Dedifferentiated amniotic fluid mesenchymal stem cell (primary cell): ENCODE data around the gene TRIM4.
"Not testable (repeated sequence)": the region's sequence is repeated elsewhere in the genome, so short reads cannot be mapped to it uniquely, and the experiment has no call there.

ENCODE experiments used
- DNase-seq: peaks from one replicate; pipeline ENCODE4 v3.0.0-alpha.2; 2016; ENCODE audit errors: extremely low spot score

The TRIM4 gene

GRCh38 chr7:99919814-99920112 lies 433 bp upstream of the TRIM4 start:
- DNase-seq = no peak

GRCh38 chr7:99910976-99911375 lies 8.4 kb downstream of the TRIM4 start:
- no peak for DNase-seq

GRCh38 chr7:99901581-99901980 lies 17.7 kb downstream of the TRIM4 start:
- DNase-seq = no peak

- no peak for DNase-seq
Measured at GRCh38 chr7:99899830-99900519, 19.4 kb downstream of the TRIM4 start.

GRCh38 chr7:99898836-99899235 lies 20.5 kb downstream of the TRIM4 start:
- DNase-seq = no peak

GRCh38 chr7:99898023-99898357 lies 21.3 kb downstream of the TRIM4 start:
- DNase-seq = no peak

- DNase-seq = no peak
Measured at GRCh38 chr7:99897322-99898022, 21.9 kb downstream of the TRIM4 start.

GRCh38 chr7:99894738-99895137 lies 24.6 kb downstream of the TRIM4 start:
- DNase-seq = no peak

GRCh38 chr7:99893280-99893679 lies 26.1 kb downstream of the TRIM4 start:
- DNase-seq = no peak

- DNase-seq = not testable (repeated sequence)
Measured at GRCh38 chr7:99890348-99890747, 29.0 kb downstream of the TRIM4 start.

GRCh38 chr7:99888366-99888765 lies 31.0 kb downstream of the TRIM4 start:
- not testable (repeated sequence) for DNase-seq

- no peak for DNase-seq
Measured at GRCh38 chr7:99881370-99881769, 38.0 kb downstream of the TRIM4 start.

GRCh38 chr7:99876933-99877332 lies 42.4 kb downstream of the TRIM4 start, which contains the start of gene OR2AE1:
Gene OR2AE1 (minus strand): TSS chr7:99877033. CDS start chr7:99877033, 0 bp downstream.
- DNase-seq = no peak

- DNase-seq = no peak
Measured at GRCh38 chr7:99876491-99876890, 42.8 kb downstream of the TRIM4 start.

- DNase-seq = no peak
Measured at GRCh38 chr7:99868246-99868645, 51.1 kb downstream of the TRIM4 start.

- not testable (repeated sequence) for DNase-seq
Measured at GRCh38 chr7:99867477-99867876, 51.9 kb downstream of the TRIM4 start.

GRCh38 chr7:99863847-99864440 lies 55.4 kb downstream of the TRIM4 start:
- DNase-seq = no peak

- DNase-seq = no peak
Measured at GRCh38 chr7:99860281-99861127, 58.8 kb downstream of the TRIM4 start.

- DNase-seq = no peak
Measured at GRCh38 chr7:99855236-99855635, 64.1 kb downstream of the TRIM4 start.

- no peak for DNase-seq
Measured at GRCh38 chr7:99848420-99849216, 70.7 kb downstream of the TRIM4 start.

GRCh38 chr7:99844328-99844727 lies 75.0 kb downstream of the TRIM4 start:
- no peak for DNase-seq

GRCh38 chr7:99843808-99844207 lies 75.5 kb downstream of the TRIM4 start:
- DNase-seq = no peak
